OCI-LY7 (cell line): ENCODE results near the gene DCD. TPM values are rescaled to one million over a fixed set of nuclear protein-coding genes. Genes with fewer than 3 reads are reported as not detected.

ENCODE experiments used
- Bru-seq: library from RNA; stranded (reverse); fragments of 400-500 nt; gene quantifications from one replicate; lab custom pipeline; 2021; lab: Mats Ljungman, UMichigan
- BruChase-seq, 2 experiments: library from RNA; stranded (reverse); fragments of 400-500 nt; gene quantifications; one replicate each; lab custom pipeline; 2021; lab: Mats Ljungman, UMichigan
- BruUV-seq: library from RNA; stranded (reverse); fragments of 400-500 nt; replicated peaks from 2 replicates; lab custom pipeline; 2021; lab: Mats Ljungman, UMichigan
- CTCF ChIA-PET: fragments of 300-600 bp; sonication (Branson Sonifier 250); formaldehyde crosslinking; loops from one replicate; lab custom pipeline; 2022; ENCODE audit warnings: antibody characterized with exemption; ENCODE audit not compliant: unreplicated experiment; lab: Charles Lee
- POLR2A ChIA-PET: fragments of 300-600 bp; sonication (Branson Sonifier 250); formaldehyde crosslinking; loops from one replicate; lab custom pipeline; 2022; ENCODE audit warnings: antibody characterized with exemption; lab: Charles Lee
- DNase-seq: peaks from one replicate; pipeline ENCODE4 v3.0.0-alpha.2; 2015; ENCODE audit warnings: low spot score
- H2AFZ ChIP-seq: fragments of 200-600 bp; sonication (generic), shearing (Covaris generic); 2 replicates; pipeline ENCODE4 v1.6.1; 2014; ENCODE audit warnings: mild to moderate bottlenecking, antibody characterized with exemption, low read length, moderate library complexity
- H3K27ac ChIP-seq: fragments of 200-600 bp; sonication (generic); 2 replicates; pipeline ENCODE4 v1.5.1; 2014; ENCODE audit warnings: mixed run types, low read depth, mild to moderate bottlenecking, moderate library complexity, low read length, inconsistent platforms; ENCODE audit not compliant: poor library complexity, severe bottlenecking
- H3K36me3 ChIP-seq: fragments of 200-600 bp; sonication (generic); 2 replicates; pipeline ENCODE4 v1.6.1; 2014; ENCODE audit warnings: mild to moderate bottlenecking, antibody characterized with exemption, low read length, moderate library complexity, mixed read lengths; ENCODE audit not compliant: insufficient read depth
- H3K4me1 ChIP-seq: fragments of 200-600 bp; sonication (generic); 2 replicates; pipeline ENCODE4 v1.5.1; 2014; ENCODE audit warnings: mild to moderate bottlenecking, low read length; ENCODE audit not compliant: insufficient read depth, poor library complexity, severe bottlenecking
- H3K4me2 ChIP-seq: fragments of 200-600 bp; sonication (generic); 2 replicates; pipeline ENCODE4 v1.6.1; 2014; ENCODE audit warnings: mild to moderate bottlenecking, low read length
- H3K4me3 ChIP-seq: fragments of 200-600 bp; sonication (generic); 2 replicates; pipeline ENCODE4 v1.5.1; 2014; ENCODE audit warnings: mild to moderate bottlenecking, low read depth, low read length; ENCODE audit not compliant: poor library complexity, severe bottlenecking
- H3K79me2 ChIP-seq: fragments of 200-600 bp; sonication (generic); 2 replicates; pipeline ENCODE4 v1.6.1; 2016; ENCODE audit warnings: low read depth, mild to moderate bottlenecking, low read length, moderate library complexity, mixed read lengths; ENCODE audit not compliant: insufficient read depth
- H3K9me2 ChIP-seq: fragments of 200-600 bp; sonication (generic); 2 replicates; pipeline ENCODE4 v1.6.1; 2016; ENCODE audit warnings: mild to moderate bottlenecking, low read length, mixed read lengths; ENCODE audit not compliant: insufficient read depth
- H3K9me3 ChIP-seq: fragments of 200-600 bp; sonication (generic); 2 replicates; pipeline ENCODE4 v1.6.1; 2014; ENCODE audit warnings: mild to moderate bottlenecking, mixed run types, low read length, mixed read lengths
- H4K20me1 ChIP-seq: fragments of 200-600 bp; sonication (generic); 2 replicates; pipeline ENCODE4 v1.6.1; 2014; ENCODE audit warnings: mild to moderate bottlenecking, antibody characterized with exemption, low read length, moderate library complexity, mixed read lengths; ENCODE audit not compliant: insufficient read depth
- EZH2phosphoT487 ChIP-seq: fragments of 200-600 bp; sonication (generic); IDR thresholded peaks from 2 replicates; pipeline ENCODE4 v1.6.1; 2018; ENCODE audit warnings: low read depth, borderline replicate concordance, mild to moderate bottlenecking, mixed run types, antibody characterized with exemption, low read length, moderate library complexity, mixed read lengths
- intact Hi-C: fragments of 100-400 bp; cut with micrococcal nuclease; formaldehyde crosslinking; loops from one replicate; pipeline ENCODE4 v1.10.0; 2022; ENCODE audit not compliant: unreplicated experiment
- long read RNA-seq: library from polyadenylated mRNA; stranded (forward); transcript quantifications from one replicate; pipeline ENCODE4 v2.0.0, GENCODE V29; 2022
- total RNA-seq, 2 experiments: library from RNA; depleted of rRNA in 1 of 2; stranded (reverse); fragments of >200 nt in 1 of 2; shearing (Covaris generic) in 1 of 2; gene quantifications; 2 replicates each; pipeline ENCODE4 v1.2.3, GENCODE V29; 2014 to 2022
- TF ChIP-seq, protein P1 (sequence below): fragments of 200-600 bp; sonication (generic); conservative IDR thresholded peaks from 2 replicates; pipeline ENCODE4 v1.5.1; 2014; ENCODE audit warnings: mild to moderate bottlenecking, antibody characterized with exemption, low read length, moderate library complexity, mixed read lengths

The DCD gene
- total RNA-seq (2014; rRNA removed; shearing (Covaris generic)) (not detected in 2 replicates), total RNA-seq (2022) (not detected in 2 replicates), Bru-seq, nascent RNA (not detected), BruChase-seq, experiment 1, labeled RNA remaining after a 6-hour chase (not detected), BruChase-seq, experiment 2, labeled RNA remaining after a 2-hour chase (not detected)
- long read RNA-seq, result 0 reads

- CTCF ChIA-PET, result no interaction called here
- no peaks in the 10 kb centered on the region for H3K4me1 ChIP-seq
- H3K4me3 ChIP-seq, result no peak within 1 kb of the TSS
- H3K27ac ChIP-seq, result no peak within 1 kb of the TSS
- H3K36me3 ChIP-seq, result no peaks in the 10 kb centered on the region
- H2AFZ ChIP-seq, result no peak within 1 kb of the TSS
- H4K20me1 ChIP-seq, result no peaks in the 10 kb centered on the region
- H3K79me2 ChIP-seq, result no peaks in the 10 kb centered on the region
- no peaks in the 10 kb centered on the region for H3K9me3 ChIP-seq
- no peak for TF ChIP-seq EZH2phosphoT487
- TF ChIP-seq, protein P1, sequence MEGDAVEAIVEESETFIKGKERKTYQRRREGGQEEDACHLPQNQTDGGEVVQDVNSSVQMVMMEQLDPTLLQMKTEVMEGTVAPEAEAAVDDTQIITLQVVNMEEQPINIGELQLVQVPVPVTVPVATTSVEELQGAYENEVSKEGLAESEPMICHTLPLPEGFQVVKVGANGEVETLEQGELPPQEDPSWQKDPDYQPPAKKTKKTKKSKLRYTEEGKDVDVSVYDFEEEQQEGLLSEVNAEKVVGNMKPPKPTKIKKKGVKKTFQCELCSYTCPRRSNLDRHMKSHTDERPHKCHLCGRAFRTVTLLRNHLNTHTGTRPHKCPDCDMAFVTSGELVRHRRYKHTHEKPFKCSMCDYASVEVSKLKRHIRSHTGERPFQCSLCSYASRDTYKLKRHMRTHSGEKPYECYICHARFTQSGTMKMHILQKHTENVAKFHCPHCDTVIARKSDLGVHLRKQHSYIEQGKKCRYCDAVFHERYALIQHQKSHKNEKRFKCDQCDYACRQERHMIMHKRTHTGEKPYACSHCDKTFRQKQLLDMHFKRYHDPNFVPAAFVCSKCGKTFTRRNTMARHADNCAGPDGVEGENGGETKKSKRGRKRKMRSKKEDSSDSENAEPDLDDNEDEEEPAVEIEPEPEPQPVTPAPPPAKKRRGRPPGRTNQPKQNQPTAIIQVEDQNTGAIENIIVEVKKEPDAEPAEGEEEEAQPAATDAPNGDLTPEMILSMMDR, result no peak
- DNase-seq, result no peak
- no TSS peak for BruUV-seq
- POLR2A ChIA-PET, result no interaction called here
- no peak within 1 kb of the TSS for H3K4me2 ChIP-seq
- intact Hi-C loops, result no loop called here
- no peaks in the 10 kb centered on the region for H3K9me2 ChIP-seq
Observed at GRCh38 chr12:54648265-54648664, at the start of gene DCD. Gene DCD (minus strand): TSS chr12:54648365. CDS start chr12:54648303, 62 bp downstream.

- H3K4me3 ChIP-seq, result no peak overlapping the region
- ChIA-PET POLR2A (interaction anchor here (1.2 kb wide), 1 partner anchor 15 kb away, joined by 5 read pairs; no protein-coding TSS in a partner anchor), CTCF (no interaction called here)
- H4K20me1 ChIP-seq, result no peaks in the 10 kb centered on the region
- no peaks in the 10 kb centered on the region for H3K36me3 ChIP-seq
- H2AFZ ChIP-seq, result no peak overlapping the region
- H3K4me2 ChIP-seq, result no peak overlapping the region
- no peaks in the 10 kb centered on the region for H3K79me2 ChIP-seq
- H3K9me2 ChIP-seq, result no peaks in the 10 kb centered on the region
- no peak overlapping the region for H3K27ac ChIP-seq
- H3K9me3 ChIP-seq, result no peaks in the 10 kb centered on the region
- H3K4me1 ChIP-seq, result no peaks in the 10 kb centered on the region
- DNase-seq, result no peak
- intact Hi-C loops, result no loop called here
- no TSS peak for BruUV-seq
- TF ChIP-seq, protein P1, result no peak
- TF ChIP-seq EZH2phosphoT487, result no peak
Observed at GRCh38 chr12:54697851-54698250, 49.7 kb upstream of the DCD start.

- H3K9me3 ChIP-seq, result no peaks in the 10 kb centered on the region
- H3K4me2 ChIP-seq, result no peak overlapping the region
- H4K20me1 ChIP-seq, result no peaks in the 10 kb centered on the region
- TF ChIP-seq, protein P1, result no peak
- TF ChIP-seq EZH2phosphoT487, result no peak
- ChIA-PET POLR2A (interaction anchor here (1.1 kb wide), 1 partner anchor 9 kb away, joined by 3 read pairs; no protein-coding TSS in a partner anchor), CTCF (no interaction called here)
- no peak for DNase-seq
- no peaks in the 10 kb centered on the region for H3K9me2 ChIP-seq
- no peaks in the 10 kb centered on the region for H3K79me2 ChIP-seq
- H3K27ac ChIP-seq, result no peak overlapping the region
- H2AFZ ChIP-seq, result no peak overlapping the region
- intact Hi-C loops, result no loop called here
- H3K36me3 ChIP-seq, result no peaks in the 10 kb centered on the region
- no TSS peak for BruUV-seq
- H3K4me3 ChIP-seq, result no peak overlapping the region
- no peaks in the 10 kb centered on the region for H3K4me1 ChIP-seq
Observed at GRCh38 chr12:54692353-54692752, 44.2 kb upstream of the DCD start.
